Ishikawa (cell line): ENCODE results near the gene TMPRSS4.

ENCODE experiments used
- CEBPB ChIP-seq: IDR thresholded peaks from 2 replicates; pipeline ENCODE4 v1.6.1; 2012
- CREB1 ChIP-seq: IDR thresholded peaks from 2 replicates; pipeline ENCODE4 v1.6.1; 2012; ENCODE audit warnings: low read depth
- EGR1 ChIP-seq: IDR thresholded peaks from 2 replicates; pipeline ENCODE4 v1.6.1; 2012
- EP300 ChIP-seq: IDR thresholded peaks from 2 replicates; pipeline ENCODE4 v1.6.1; 2012; ENCODE audit warnings: borderline replicate concordance
- FOXM1 ChIP-seq: IDR thresholded peaks from 2 replicates; pipeline ENCODE4 v1.6.1; 2012; ENCODE audit warnings: low read depth, borderline replicate concordance
- NFIC ChIP-seq: IDR thresholded peaks from 2 replicates; pipeline ENCODE4 v1.6.1; 2012
- RAD21 ChIP-seq: IDR thresholded peaks from 2 replicates; pipeline ENCODE4 v1.6.1; 2012; ENCODE audit warnings: low read depth
- REST ChIP-seq: IDR thresholded peaks from 2 replicates; pipeline ENCODE4 v1.6.1; 2012; ENCODE audit warnings: low read depth, mild to moderate bottlenecking
- TAF1 ChIP-seq: IDR thresholded peaks from 2 replicates; pipeline ENCODE4 v1.6.1; 2012; ENCODE audit warnings: low read depth, mild to moderate bottlenecking
- TCF12 ChIP-seq: IDR thresholded peaks from 2 replicates; pipeline ENCODE4 v1.6.1; 2012; ENCODE audit warnings: low read depth
- TEAD4 ChIP-seq: IDR thresholded peaks from 2 replicates; pipeline ENCODE4 v1.6.1; 2012
- USF1 ChIP-seq: IDR thresholded peaks from 2 replicates; pipeline ENCODE4 v1.6.1; 2012
- YY1 ChIP-seq: IDR thresholded peaks from 2 replicates; pipeline ENCODE4 v1.6.1; 2012; ENCODE audit warnings: low read depth
- ZBTB7A ChIP-seq: IDR thresholded peaks from 2 replicates; pipeline ENCODE4 v1.6.1; 2012; ENCODE audit warnings: low read depth
- TF ChIP-seq, protein P1 (sequence below): IDR thresholded peaks from 2 replicates; pipeline ENCODE4 v1.6.1; 2012

TMPRSS4 gene

GRCh38 chr11:118168751-118169150 lies 91.9 kb downstream of the TMPRSS4 start:
- TF ChIP-seq FOXM1, result no peak
- 0 out of 2 replicates have a peak, but pooled peaks have one; percentile 42 for TF ChIP-seq CEBPB

GRCh38 chr11:118169300-118170140 lies 92.6 kb downstream of the TMPRSS4 start:
- TF ChIP-seq USF1 (no peak), FOXM1 (no peak), RAD21 (no peak), ZBTB7A (no peak), TEAD4 (no peak)

GRCh38 chr11:118170231-118170630 lies 93.4 kb downstream of the TMPRSS4 start:
- TF ChIP-seq TEAD4 (no peak), FOXM1 (no peak), TAF1 (no peak), RAD21 (no peak), USF1 (no peak), EP300 (no peak)

GRCh38 chr11:118170882-118171268 lies 94.0 kb downstream of the TMPRSS4 start:
- no peak for TF ChIP-seq RAD21
- no peak for TF ChIP-seq EP300
- no peak for TF ChIP-seq YY1
- no peak for TF ChIP-seq REST
- TF ChIP-seq TCF12, result no peak
- TF ChIP-seq EGR1, result no peak
- TF ChIP-seq ZBTB7A, result no peak
- TF ChIP-seq, protein P1, sequence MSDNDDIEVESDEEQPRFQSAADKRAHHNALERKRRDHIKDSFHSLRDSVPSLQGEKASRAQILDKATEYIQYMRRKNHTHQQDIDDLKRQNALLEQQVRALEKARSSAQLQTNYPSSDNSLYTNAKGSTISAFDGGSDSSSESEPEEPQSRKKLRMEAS, result no peak
- no peak for TF ChIP-seq TAF1
- TF ChIP-seq CEBPB, result no peak
- TF ChIP-seq NFIC, result no peak
- TF ChIP-seq USF1, result no peak
- TF ChIP-seq CREB1, result no peak
- no peak for TF ChIP-seq FOXM1
- no peak for TF ChIP-seq TEAD4
